ENCODE data around the gene LRRC36. TPM values are rescaled to one million over a fixed set of nuclear protein-coding genes. Genes with fewer than 3 reads are reported as not detected.
"Not testable (repeated sequence)": the region's sequence is repeated elsewhere in the genome, so short reads cannot be mapped to it uniquely, and the experiment has no call there.

Gene LRRC36
- total RNA-seq, 6 experiments from 2014 or later: not detected

- Mint-ChIP-seq H3K36me3 (ENCODE audit: low read depth) (no peaks in the 10 kb centered on the region), H3K27me3 (ENCODE audit: insufficient read depth) (peaks cover under 1% of the 10 kb centered on the region; the same call in 1 of the 2 replicates), H3K4me1 (ENCODE audit: low read depth) (peaks cover 29% of the 10 kb centered on the region), H3K4me3 (no peak overlapping the region), H3K27ac (no peak overlapping the region), H3K9me3 (no peaks in the 10 kb centered on the region)
- no peak for DNase-seq
- TF ChIP-seq CTCF (IDR thresholded peaks at IDR 0.05): no peak
Observed at GRCh38 chr16:67412294-67412693, 85.7 kb downstream of the LRRC36 start.

- Mint-ChIP-seq H3K27ac (no peak overlapping the region), H3K36me3 (ENCODE audit: low read depth) (no peaks in the 10 kb centered on the region), H3K9me3 (no peaks in the 10 kb centered on the region), H3K27me3 (ENCODE audit: insufficient read depth) (peaks cover 6% of the 10 kb centered on the region), H3K4me1 (ENCODE audit: low read depth) (peaks cover 26% of the 10 kb centered on the region), H3K4me3 (no peak overlapping the region)
- TF ChIP-seq CTCF (IDR thresholded peaks at IDR 0.05): no peak
- no peak for DNase-seq
Observed at GRCh38 chr16:67413978-67414911, 87.6 kb downstream of the LRRC36 start.

GRCh38 chr16:67415421-67415820 lies 88.8 kb downstream of the LRRC36 start:
- Mint-ChIP-seq H3K4me3 (peak overlapping the region; percentile 78), H3K27ac (peak overlapping the region; percentile 52; the same call in 1 of the 2 replicates), H3K4me1 (ENCODE audit: low read depth) (peaks cover 33% of the 10 kb centered on the region)
- not testable (repeated sequence) for DNase-seq; H3K27me3 Mint-ChIP-seq (ENCODE audit: insufficient read depth); H3K36me3 Mint-ChIP-seq (ENCODE audit: low read depth); H3K9me3 Mint-ChIP-seq

GRCh38 chr16:67415872-67416793 lies 89.5 kb downstream of the LRRC36 start, which contains the start of gene ZDHHC1:
Gene ZDHHC1 (minus strand): TSS chr16:67416477. CDS start chr16:67407775, 8,702 bp downstream.
- no peaks in the 10 kb centered on the region for H3K9me3 Mint-ChIP-seq
- peaks cover 33% of the 10 kb centered on the region for H3K4me1 Mint-ChIP-seq (ENCODE audit: low read depth)
- peaks cover 8% of the 10 kb centered on the region for H3K27me3 Mint-ChIP-seq (ENCODE audit: insufficient read depth)
- peak within 1 kb of the TSS; percentile 87 for H3K4me3 Mint-ChIP-seq
- no peaks in the 10 kb centered on the region for H3K36me3 Mint-ChIP-seq (ENCODE audit: low read depth)
- peak; percentile 33 for DNase-seq
- peak; percentile 80 for TF ChIP-seq CTCF (IDR thresholded peaks at IDR 0.05)
- peak within 1 kb of the TSS; percentile 80 for H3K27ac Mint-ChIP-seq

GRCh38 chr16:67417333-67418061 lies 90.9 kb downstream of the LRRC36 start:
- Mint-ChIP-seq H3K27me3 (ENCODE audit: insufficient read depth) (peaks cover 10% of the 10 kb centered on the region), H3K4me3 (no peak overlapping the region; the same call in 1 of the 2 replicates)

More at GRCh38 chr16:67417333-67418061, 90.9 kb downstream of the LRRC36 start:
- H3K36me3 Mint-ChIP-seq (ENCODE audit: low read depth): no peaks in the 10 kb centered on the region
- H3K4me1 Mint-ChIP-seq (ENCODE audit: low read depth): peaks cover 33% of the 10 kb centered on the region
- no peak for TF ChIP-seq CTCF (IDR thresholded peaks at IDR 0.05)
- no peak overlapping the region for H3K27ac Mint-ChIP-seq
- H3K9me3 Mint-ChIP-seq: no peaks in the 10 kb centered on the region
- no peak for DNase-seq
